Measurements from ENCODE around the gene ARIH2.

DNA sequence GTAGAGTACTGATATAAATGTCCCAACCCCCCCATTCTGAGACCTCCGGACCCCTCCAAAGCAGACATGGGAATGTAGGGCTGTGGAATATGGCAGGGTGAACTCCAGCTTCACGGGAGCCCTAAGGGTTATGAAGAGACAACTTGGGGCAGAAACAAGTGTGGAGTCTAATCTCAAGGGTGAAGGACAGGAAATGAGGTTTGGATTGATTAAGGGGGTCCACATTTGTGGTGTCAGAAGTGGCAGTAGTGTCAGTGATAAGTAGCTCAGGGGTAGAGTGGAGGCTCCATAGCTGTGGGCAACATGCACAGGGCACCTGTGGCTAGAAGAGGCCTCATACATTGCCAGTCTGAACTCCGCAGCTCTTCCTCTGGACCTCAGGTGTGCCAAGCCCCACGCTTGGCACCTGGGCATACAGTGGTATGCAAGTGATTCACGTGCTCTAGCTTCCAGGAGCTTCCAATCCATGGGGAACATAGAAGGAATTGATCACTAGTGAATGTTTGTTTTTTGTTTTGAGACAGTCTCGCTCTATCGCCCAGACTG lies 67.3 kb downstream of the ARIH2 start:
- TF ChIP-seq, protein P1, sequence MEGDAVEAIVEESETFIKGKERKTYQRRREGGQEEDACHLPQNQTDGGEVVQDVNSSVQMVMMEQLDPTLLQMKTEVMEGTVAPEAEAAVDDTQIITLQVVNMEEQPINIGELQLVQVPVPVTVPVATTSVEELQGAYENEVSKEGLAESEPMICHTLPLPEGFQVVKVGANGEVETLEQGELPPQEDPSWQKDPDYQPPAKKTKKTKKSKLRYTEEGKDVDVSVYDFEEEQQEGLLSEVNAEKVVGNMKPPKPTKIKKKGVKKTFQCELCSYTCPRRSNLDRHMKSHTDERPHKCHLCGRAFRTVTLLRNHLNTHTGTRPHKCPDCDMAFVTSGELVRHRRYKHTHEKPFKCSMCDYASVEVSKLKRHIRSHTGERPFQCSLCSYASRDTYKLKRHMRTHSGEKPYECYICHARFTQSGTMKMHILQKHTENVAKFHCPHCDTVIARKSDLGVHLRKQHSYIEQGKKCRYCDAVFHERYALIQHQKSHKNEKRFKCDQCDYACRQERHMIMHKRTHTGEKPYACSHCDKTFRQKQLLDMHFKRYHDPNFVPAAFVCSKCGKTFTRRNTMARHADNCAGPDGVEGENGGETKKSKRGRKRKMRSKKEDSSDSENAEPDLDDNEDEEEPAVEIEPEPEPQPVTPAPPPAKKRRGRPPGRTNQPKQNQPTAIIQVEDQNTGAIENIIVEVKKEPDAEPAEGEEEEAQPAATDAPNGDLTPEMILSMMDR (IDR thresholded peaks at IDR 0.05): no peak
- no peak for TF ChIP-seq POLR2AphosphoS5 (IDR thresholded peaks at IDR 0.05)

Data from breast epithelium (tissue), 3 donors.